H1 (cell line): ENCODE results near the gene RBM14. TPM values are rescaled to one million over a fixed set of nuclear protein-coding genes. Genes with fewer than 3 reads are reported as not detected.

Source experiments
- CTCF ChIA-PET: fragments of 300-600 bp; sonication (Branson Sonifier 250); formaldehyde crosslinking; loops from one replicate; lab custom pipeline; 2021; ENCODE audit not compliant: partially characterized antibody; lab: Charles Lee
- POLR2A ChIA-PET: fragments of 300-600 bp; sonication (Branson Sonifier 250); formaldehyde crosslinking; loops from one replicate; lab custom pipeline; 2021; ENCODE audit warnings: inconsistent platforms; ENCODE audit not compliant: partially characterized antibody; lab: Charles Lee
- DNase-seq, 2 experiments: peaks; one replicate each; pipeline versions ENCODE4 v3.0.0 to v3.0.0-alpha.2; 2010 to 2022; ENCODE audit warnings: low spot score in 2 of 2, low read depth in 1 of 2, mixed read lengths in 1 of 2
- FAIRE-seq: peaks from 2 replicates; lab custom pipeline; 2011; peaks lifted over from hg19 to GRCh38; lab: Jason Lieb, UNC
- H2AFZ ChIP-seq: 2 replicates; pipeline ENCODE4 v1.8.1; 2012; ENCODE audit warnings: low read length, inconsistent platforms
- H2AK5ac ChIP-seq: 2 replicates; pipeline ENCODE4 v1.6.1; 2013; ENCODE audit warnings: low read depth, low read length
- H2BK120ac ChIP-seq: replicated peaks from 2 replicates; pipeline ENCODE3; 2013; ENCODE audit warnings: low read depth, low read length, inconsistent platforms
- H2BK12ac ChIP-seq: 2 replicates; pipeline ENCODE4 v1.6.1; 2013; ENCODE audit warnings: low read depth, low read length
- H2BK15ac ChIP-seq: 2 replicates; pipeline ENCODE4 v1.6.1; 2013; ENCODE audit warnings: low read length
- H2BK20ac ChIP-seq: 2 replicates; pipeline ENCODE4 v1.6.1; 2013; ENCODE audit warnings: low read length
- H2BK5ac ChIP-seq: 2 replicates; pipeline ENCODE4 v1.6.1; 2013; ENCODE audit warnings: low read depth, low read length
- H3K14ac ChIP-seq: 2 replicates; pipeline ENCODE4 v1.6.1; 2013; ENCODE audit warnings: inconsistent platforms; ENCODE audit not compliant: insufficient read length
- H3K18ac ChIP-seq: 2 replicates; pipeline ENCODE4 v1.6.1; 2013; ENCODE audit warnings: low read length; ENCODE audit errors: extremely low read depth
- H3K23ac ChIP-seq: 2 replicates; pipeline ENCODE4 v1.6.1; 2013; ENCODE audit warnings: inconsistent platforms; ENCODE audit not compliant: insufficient read length
- H3K23me2 ChIP-seq: 2 replicates; pipeline ENCODE4 v1.6.1; 2013; ENCODE audit warnings: low read depth, low read length
- H3K27ac ChIP-seq: 2 replicates; pipeline ENCODE4 v1.6.1; 2011; ENCODE audit warnings: low read depth, low read length, inconsistent platforms
- H3K27me3 ChIP-seq, 4 experiments: replicated peaks in 1 of 4; 1 replicate in 1 of 4; 2 replicates in 3 of 4; pipeline versions ENCODE4 v1.6.1 to v1.8.1; 2011 to 2013; ENCODE audit warnings: low read length in 3 of 4, mild to moderate bottlenecking in 3 of 4, inconsistent platforms in 2 of 4, mixed read lengths in 2 of 4, moderate library complexity in 1 of 4; ENCODE audit not compliant: control insufficient read depth in 3 of 4, insufficient read depth in 3 of 4; ENCODE audit errors: extremely low read depth in 1 of 4
- H3K36me3 ChIP-seq, 4 experiments: 2 replicates each; pipeline versions ENCODE4 v1.6.1 to v1.8.1; 2011 to 2013; ENCODE audit warnings: mild to moderate bottlenecking in 4 of 4, low read length in 3 of 4, moderate library complexity in 2 of 4, control low read depth in 1 of 4, inconsistent platforms in 1 of 4; ENCODE audit not compliant: insufficient read depth in 4 of 4, control insufficient read depth in 2 of 4
- H3K4ac ChIP-seq: replicated peaks from 2 replicates; pipeline ENCODE3; 2013; ENCODE audit warnings: low read length, low read depth, mixed read lengths, inconsistent platforms; ENCODE audit not compliant: insufficient read length
- H3K4me1 ChIP-seq, 4 experiments: replicated peaks in 1 of 4; 1 replicate in 1 of 4; 2 replicates in 3 of 4; pipeline versions ENCODE4 v1.6.1 to v1.8.1; 2011 to 2013; ENCODE audit warnings: low read length in 3 of 4, inconsistent platforms in 2 of 4, mixed read lengths in 1 of 4; ENCODE audit not compliant: insufficient read depth in 4 of 4, control insufficient read depth in 3 of 4
- H3K4me2 ChIP-seq, 2 experiments: 2 replicates each; pipeline versions ENCODE4 v1.6.1 to v1.8.1; 2011 to 2013; ENCODE audit warnings: low read depth in 2 of 2, low read length in 2 of 2, control low read depth in 1 of 2, inconsistent platforms in 1 of 2, mild to moderate bottlenecking in 1 of 2; ENCODE audit not compliant: insufficient read depth in 1 of 2
- H3K4me3 ChIP-seq, 4 experiments: fragments of 200-600, 300-600 bp in 1 of 4; sonication (generic), shearing (Covaris generic), sonication (Bioruptor Twin) in 1 of 4; 2 replicates each; pipeline versions ENCODE4 v1.5.1 to v1.8.1; 2011 to 2016; ENCODE audit warnings: low read length in 4 of 4, low read depth in 3 of 4, control low read depth in 2 of 4, inconsistent platforms in 2 of 4, mild to moderate bottlenecking in 2 of 4, mixed read lengths in 1 of 4, moderate library complexity in 1 of 4; ENCODE audit not compliant: insufficient read depth in 2 of 4; ENCODE audit errors: extremely low read depth in 1 of 4
- H3K56ac ChIP-seq: replicated peaks from 2 replicates; pipeline ENCODE3; 2013; ENCODE audit warnings: low read depth, mild to moderate bottlenecking, mixed read lengths, low read length, inconsistent platforms; ENCODE audit not compliant: insufficient read length
- H3K79me1 ChIP-seq: 2 replicates; pipeline ENCODE4 v1.6.1; 2013; ENCODE audit warnings: low read depth, low read length, control low read depth
- H3K79me2 ChIP-seq, 2 experiments: 2 replicates each; pipeline versions ENCODE4 v1.6.1 to v1.8.1; 2012 to 2013; ENCODE audit warnings: low read length in 2 of 2, mild to moderate bottlenecking in 2 of 2, inconsistent platforms in 1 of 2; ENCODE audit not compliant: insufficient read depth in 2 of 2, control insufficient read depth in 1 of 2
- H3K9ac ChIP-seq, 4 experiments: replicated peaks in 1 of 4; 1 replicate in 1 of 4; 2 replicates in 3 of 4; pipeline versions ENCODE4 v1.6.1 to v1.8.1; 2011 to 2013; ENCODE audit warnings: low read depth in 3 of 4, low read length in 3 of 4, control low read depth in 2 of 4, mild to moderate bottlenecking in 2 of 4, moderate library complexity in 2 of 4, inconsistent platforms in 1 of 4; ENCODE audit errors: extremely low read depth in 1 of 4
- H3K9me3 ChIP-seq, 2 experiments: 2 replicates each; pipeline versions ENCODE4 v1.6.1 to v1.8.1; 2012 to 2013; ENCODE audit warnings: mild to moderate bottlenecking in 2 of 2, moderate library complexity in 2 of 2, control low read depth in 1 of 2, inconsistent platforms in 1 of 2, low read depth in 1 of 2, low read length in 1 of 2, mixed read lengths in 1 of 2; ENCODE audit not compliant: insufficient read depth in 2 of 2
- H4K20me1 ChIP-seq, 2 experiments: replicated peaks in 1 of 2; 2 replicates each; pipeline versions ENCODE3 to v1.8.1; 2011 to 2013; ENCODE audit warnings: inconsistent platforms in 2 of 2, low read length in 2 of 2, mild to moderate bottlenecking in 1 of 2; ENCODE audit not compliant: insufficient read depth in 2 of 2, control insufficient read depth in 1 of 2
- H4K5ac ChIP-seq: 2 replicates; pipeline ENCODE4 v1.6.1; 2013; ENCODE audit warnings: low read length, low read depth, mixed read lengths, inconsistent platforms; ENCODE audit not compliant: insufficient read length
- H4K8ac ChIP-seq: 2 replicates; pipeline ENCODE4 v1.8.0; 2013; ENCODE audit warnings: mild to moderate bottlenecking, moderate library complexity, low read length, inconsistent platforms; ENCODE audit not compliant: insufficient read depth; ENCODE audit errors: extremely low read depth
- H4K91ac ChIP-seq: replicated peaks from 2 replicates; pipeline ENCODE3; 2013; ENCODE audit warnings: low read length, mixed read lengths, inconsistent platforms; ENCODE audit not compliant: insufficient read length
- FOSL1 ChIP-seq: IDR thresholded peaks from 2 replicates; pipeline ENCODE4 v1.6.1; 2011; ENCODE audit warnings: mild to moderate bottlenecking, low read depth, low read length, moderate library complexity; ENCODE audit not compliant: insufficient read depth
- POLR2A ChIP-seq, 2 experiments: IDR thresholded peaks; 1 replicate in 1 of 2; 2 replicates in 1 of 2; pipeline ENCODE4 v1.6.1; 2011; ENCODE audit warnings: low read depth in 2 of 2, low read length in 2 of 2, mild to moderate bottlenecking in 2 of 2; ENCODE audit errors: control extremely low read depth in 1 of 2
- POLR2AphosphoS5 ChIP-seq: IDR thresholded peaks from 2 replicates; pipeline ENCODE4 v1.6.1; 2011; ENCODE audit warnings: low read depth, low read length
- WGBS, 2 experiments: shearing (Covaris generic) in 1 of 2; methylation state at CpG; one replicate each; pipeline versions ENCODE4 v1.1.6 to v1.1.7; 2013 to 2015; ENCODE audit warnings: low lambda C conversion rate in 2 of 2, mixed read lengths in 2 of 2, inconsistent platforms in 1 of 2, low coverage in 1 of 2, missing lambda C conversion rate in 1 of 2; ENCODE audit not compliant: insufficient replicate concordance in 2 of 2, insufficient coverage in 1 of 2, insufficient read length in 1 of 2; ENCODE audit errors: extremely low coverage in 1 of 2, missing lambda C conversion rate in 1 of 2; 5-methylcytosine and 5-hydroxymethylcytosine counted together
- polyA plus RNA-seq, 7 experiments: library from polyadenylated mRNA; depleted of rRNA in 3 of 7; stranded (reverse) in 5 of 7; unstranded in 2 of 7; fragments of >200 nt in 5 of 7; fragments of 200-250 nt in 2 of 7; gene quantifications; 1 replicate in 5 of 7; 2 replicates in 1 of 7; 4 replicates in 1 of 7; pipeline versions ENCODE4 v1.2.1 to v1.2.3, GENCODE V29; 2011 to 2013; ENCODE audit warnings: missing spikeins in 2 of 7, mixed read lengths in 2 of 7
- total RNA-seq: library from RNA; stranded (reverse); fragmentation: NEBNext Ultra II Directional; extraction: Animal tissue kit (Norgen Biotek cat#: 25700); gene quantifications from 2 replicates; pipeline ENCODE4 v1.2.1, GENCODE V29; 2021

Gene RBM14
- total and polyA plus RNA-seq, 2 of the 8 experiments (the other 6 are each of a cell fraction or from before 2014, with no cell fraction given), result 67.2 to 142 TPM

DNA sequence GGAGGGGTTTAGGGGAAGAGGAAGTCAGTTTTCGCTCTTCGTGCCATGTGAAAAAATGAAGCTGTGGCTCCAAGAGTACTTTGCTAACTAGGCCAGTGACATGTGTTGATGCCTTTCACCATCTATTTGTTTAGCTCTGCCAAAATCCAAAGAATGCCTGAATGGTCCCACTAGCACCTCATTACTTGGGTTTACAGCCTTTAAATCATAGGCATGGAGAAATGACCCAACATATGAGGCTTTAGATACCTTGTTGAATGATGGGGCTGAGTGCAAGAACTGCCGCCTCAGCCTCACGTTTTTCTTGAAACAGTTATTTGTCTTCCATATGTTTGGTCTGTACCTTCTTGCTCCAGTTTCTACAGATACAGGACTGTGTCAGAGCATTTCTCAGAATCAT lies 30.4 kb downstream of the RBM14 start:
- TF ChIP-seq POLR2A (IDR thresholded peaks at IDR 0.05; ENCODE audit: control extremely low read depth in 1 of 2, low read depth in 2 of 2, low read length in 2 of 2), result peak in 1 of 2 experiments; percentile 57; a peak in 2 of 3 replicates
- no peak for TF ChIP-seq FOSL1
- peak; percentile 45; the same call in 1 of the 2 replicates for TF ChIP-seq POLR2AphosphoS5
- TF ChIP-seq, all 59 proteins: peak for 2
- Histone ChIP-seq H3K4me1 (peaks cover 0 to 7% (median 2%) of the 10 kb centered on the region in 4 experiments; a peak in 3 of 7 replicates), H3K23me2 (no peaks in the 10 kb centered on the region), H3K56ac (no peak overlapping the region), H3K18ac (no peak overlapping the region), H2BK15ac (no peak overlapping the region), H3K9ac (no peak overlapping the region), H3K79me2 (peaks cover 46 to 96% of the 10 kb centered on the region in 2 experiments), H3K4me3 (no peak overlapping the region), H3K14ac (no peak overlapping the region), H2BK5ac (no peak overlapping the region), H3K27ac (no peak overlapping the region), H3K4ac (no peak overlapping the region), H4K91ac (no peak overlapping the region), H4K20me1 (peaks cover 45 to 50% of the 10 kb centered on the region in 2 experiments), H2BK12ac (no peak overlapping the region), H3K79me1 (peaks cover 6% of the 10 kb centered on the region), H3K23ac (no peak overlapping the region), H4K5ac (no peak overlapping the region), H3K36me3 (peaks cover 37 to 88% (median 66%) of the 10 kb centered on the region in 4 experiments), H3K27me3 (no peaks in the 10 kb centered on the region), H4K8ac (no peak overlapping the region), H2BK120ac (no peak overlapping the region), H3K9me3 (no peaks in the 10 kb centered on the region), H2BK20ac (no peak overlapping the region), H3K4me2 (no peak overlapping the region), H2AK5ac (no peak overlapping the region), H2AFZ (no peak overlapping the region)
- no peak for FAIRE-seq
- POLR2A ChIA-PET, result interaction anchor here (1.4 to 66.2 kb wide), 6 partner anchors 4 to 133 kb away, joined by 4 to 2165 read pairs (median 10); partner anchors contain the start of genes CCDC87, CCS, CTSF and RBM14
- CTCF ChIA-PET, result interaction anchor here (1.0 to 1.8 kb wide), 2 partner anchors 30 to 66 kb away, joined by 4 to 5 read pairs; partner anchors contain the start of gene RBM4B
- 97% methylated on average over 4 of the region's 4 CpGs; no CpG with 5 or more reads in 1 of the 2 experiments for WGBS, 2 experiments
- no peak for DNase-seq
